ENCODE data around the gene DPY30. TPM values are rescaled to one million over a fixed set of nuclear protein-coding genes. Genes with fewer than 3 reads are reported as not detected.
"Not testable (repeated sequence)": the region's sequence is repeated elsewhere in the genome, so short reads cannot be mapped to it uniquely, and the experiment has no call there.

The DPY30 gene
- total RNA-seq, 1 donor from 2014 or later = 41.3 TPM

- Histone ChIP-seq H3K9me3 (no peaks in the 10 kb centered on the region), H3K27me3 (no peaks in the 10 kb centered on the region), H3K4me1 (peaks cover 37% of the 10 kb centered on the region), H3K4me3 (peak overlapping the region; percentile 77 to 98), H3K27ac (peak overlapping the region; percentile 90), H3K36me3 (no peaks in the 10 kb centered on the region)
- no peak for DNase-seq (ENCODE audit: extremely low spot score in 2 of 2)
- no peak for TF ChIP-seq POLR2AphosphoS5 (IDR thresholded peaks at IDR 0.05; ENCODE audit: insufficient read depth in 1 of 2, low read depth in 1 of 2)
- no peak for TF ChIP-seq CTCF (IDR thresholded peaks at IDR 0.05)
- TF ChIP-seq POLR2A (IDR thresholded peaks at IDR 0.05) = no peak
- intact Hi-C loops (cut with DNase I) = no loop called here
These were observed 28.1 kb downstream of the DPY30 start for GRCh38 chr2:32011485-32011960.

- intact Hi-C loops (cut with DNase I) = no loop called here
- H3K4me3 ChIP-seq = peak within 1 kb of the TSS; percentile 77 to 98
- H3K27ac ChIP-seq = peak within 1 kb of the TSS; percentile 90
- H3K36me3 ChIP-seq = no peaks in the 10 kb centered on the region
- H3K27me3 ChIP-seq = no peaks in the 10 kb centered on the region
- DNase-seq (ENCODE audit: extremely low spot score in 2 of 2) = peak in 1 of 2 donors; percentile 92
- peaks cover 41% of the 10 kb centered on the region for H3K4me1 ChIP-seq
- no peaks in the 10 kb centered on the region for H3K9me3 ChIP-seq
- TF ChIP-seq CTCF (IDR thresholded peaks at IDR 0.05) = peak in 1 of 3 experiments; percentile 44
- peak; percentile 74 to 87 for TF ChIP-seq POLR2AphosphoS5 (IDR thresholded peaks at IDR 0.05; ENCODE audit: insufficient read depth in 1 of 2, low read depth in 1 of 2)
- peak in 1 of 2 donors; percentile 57 for TF ChIP-seq POLR2A (IDR thresholded peaks at IDR 0.05)
These were observed 28.7 kb downstream of the DPY30 start, which contains the start of gene MEMO1 for GRCh38 chr2:32010670-32011484. Gene MEMO1, minus strand, starts transcription at chr2:32011008. Its CDS starts 761 bp downstream, at chr2:32010247.

- H3K9me3 ChIP-seq; intact Hi-C loops (cut with DNase I); DNase-seq (ENCODE audit: extremely low spot score in 2 of 2); H3K36me3 ChIP-seq; H3K27me3 ChIP-seq: not testable (repeated sequence)
- peaks cover 47% of the 10 kb centered on the region for H3K4me1 ChIP-seq
- H3K4me3 ChIP-seq = peak overlapping the region; percentile 77 to 98
- H3K27ac ChIP-seq = peak overlapping the region; percentile 90
These were observed 29.3 kb downstream of the DPY30 start for GRCh38 chr2:32010280-32010669.

- DNase-seq (ENCODE audit: extremely low spot score in 2 of 2) = no peak
- intact Hi-C loops (cut with DNase I) = no loop called here
- Histone ChIP-seq H3K27me3 (no peaks in the 10 kb centered on the region), H3K27ac (peak overlapping the region; percentile 90), H3K4me3 (peak overlapping the region; percentile 77 to 98), H3K4me1 (peaks cover 48% of the 10 kb centered on the region), H3K36me3 (no peaks in the 10 kb centered on the region), H3K9me3 (no peaks in the 10 kb centered on the region)
- TF ChIP-seq CTCF (IDR thresholded peaks at IDR 0.05) = no peak
- no peak for TF ChIP-seq POLR2AphosphoS5 (IDR thresholded peaks at IDR 0.05; ENCODE audit: insufficient read depth in 1 of 2, low read depth in 1 of 2)
- no peak for TF ChIP-seq POLR2A (IDR thresholded peaks at IDR 0.05)
These were observed 29.9 kb downstream of the DPY30 start for GRCh38 chr2:32009516-32010256.

- no peaks in the 10 kb centered on the region for H3K9me3 ChIP-seq
- intact Hi-C loops (cut with DNase I) = no loop called here
- peaks cover 48% of the 10 kb centered on the region for H3K4me1 ChIP-seq
- no peaks in the 10 kb centered on the region for H3K27me3 ChIP-seq
- TF ChIP-seq CTCF (IDR thresholded peaks at IDR 0.05) = no peak
- TF ChIP-seq POLR2AphosphoS5 (IDR thresholded peaks at IDR 0.05; ENCODE audit: insufficient read depth in 1 of 2, low read depth in 1 of 2) = no peak
- no peak for DNase-seq (ENCODE audit: extremely low spot score in 2 of 2)
- no peaks in the 10 kb centered on the region for H3K36me3 ChIP-seq
- H3K27ac ChIP-seq = peak overlapping the region; percentile 70
- peak overlapping the region; percentile 77 to 98 for H3K4me3 ChIP-seq
These were observed 30.6 kb downstream of the DPY30 start for GRCh38 chr2:32008805-32009515.
